Raji (cell line): ENCODE measurements around the gene TALDO1.

Experiments used
- POLR2A ChIP-seq: IDR thresholded peaks from 2 replicates; pipeline ENCODE4 v1.6.1; 2011; ENCODE audit warnings: low read depth, low read length, control low read depth; ENCODE audit not compliant: insufficient read depth

TALDO1 gene

DNA sequence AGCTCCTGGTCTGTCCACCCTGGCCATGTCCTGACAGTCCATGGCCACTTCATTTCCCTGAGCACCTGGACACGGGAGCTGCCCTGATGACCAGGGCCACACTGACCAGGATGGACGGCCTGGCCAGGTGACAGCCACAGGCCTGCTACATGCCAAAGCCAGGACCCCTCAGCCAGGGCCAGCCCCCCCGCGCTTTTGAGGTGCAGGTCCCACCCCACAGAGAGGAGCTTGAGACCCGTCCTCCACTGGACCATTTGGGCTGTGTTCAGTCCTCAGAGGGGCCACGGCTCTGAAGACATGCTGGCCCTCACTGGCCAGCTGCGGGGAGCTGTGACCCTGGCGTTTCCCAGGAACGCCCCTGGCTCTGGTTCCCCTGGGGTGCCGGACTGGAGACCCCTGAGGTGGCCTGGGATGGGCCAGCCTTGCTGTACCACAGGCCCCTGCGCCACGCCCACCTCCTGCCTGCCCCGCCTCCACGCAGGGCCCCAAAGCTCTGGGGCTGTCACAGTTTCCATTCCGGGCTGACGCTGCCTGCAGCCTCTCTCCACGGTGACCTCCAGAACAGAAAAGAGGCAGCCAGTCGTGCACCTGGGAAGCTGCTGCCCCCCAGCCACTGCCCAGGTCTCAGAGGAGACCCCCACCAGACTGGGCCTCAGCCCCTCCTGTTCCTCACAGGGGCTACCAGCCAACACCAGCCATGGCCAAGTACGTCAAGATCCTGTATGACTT is 23.1 kb upstream of the TALDO1 start:
- no peak for TF ChIP-seq POLR2A

DNA sequence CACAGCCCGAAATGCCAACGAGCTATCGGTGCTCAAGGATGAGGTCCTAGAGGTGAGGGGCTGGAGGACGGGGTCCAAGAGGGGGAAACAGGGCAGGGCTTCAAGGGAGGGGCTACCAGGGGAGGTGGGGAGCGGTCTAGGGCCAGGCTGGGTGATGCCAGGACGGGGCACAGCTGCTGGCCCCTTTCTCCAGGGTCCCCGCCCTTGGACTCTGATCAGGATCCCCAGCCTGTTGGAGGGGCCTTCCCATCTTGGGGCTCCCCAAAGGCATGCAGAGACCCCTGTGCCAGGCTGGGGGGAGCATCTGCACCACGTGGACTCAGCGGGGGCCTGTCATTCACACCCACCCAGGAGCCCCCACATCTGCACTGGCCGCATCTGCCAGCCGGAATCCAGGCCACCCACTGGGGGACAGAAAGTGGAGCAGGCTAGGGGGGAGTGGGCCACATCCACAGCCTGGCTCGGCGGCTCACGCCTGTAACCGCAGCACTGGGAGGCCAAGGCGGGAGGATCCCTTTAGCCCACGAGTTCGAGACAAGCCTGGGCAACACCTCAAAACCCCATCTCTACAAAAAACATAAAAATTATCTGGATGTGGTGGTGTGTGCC is 22.4 kb upstream of the TALDO1 start:
- no peak for TF ChIP-seq POLR2A

DNA sequence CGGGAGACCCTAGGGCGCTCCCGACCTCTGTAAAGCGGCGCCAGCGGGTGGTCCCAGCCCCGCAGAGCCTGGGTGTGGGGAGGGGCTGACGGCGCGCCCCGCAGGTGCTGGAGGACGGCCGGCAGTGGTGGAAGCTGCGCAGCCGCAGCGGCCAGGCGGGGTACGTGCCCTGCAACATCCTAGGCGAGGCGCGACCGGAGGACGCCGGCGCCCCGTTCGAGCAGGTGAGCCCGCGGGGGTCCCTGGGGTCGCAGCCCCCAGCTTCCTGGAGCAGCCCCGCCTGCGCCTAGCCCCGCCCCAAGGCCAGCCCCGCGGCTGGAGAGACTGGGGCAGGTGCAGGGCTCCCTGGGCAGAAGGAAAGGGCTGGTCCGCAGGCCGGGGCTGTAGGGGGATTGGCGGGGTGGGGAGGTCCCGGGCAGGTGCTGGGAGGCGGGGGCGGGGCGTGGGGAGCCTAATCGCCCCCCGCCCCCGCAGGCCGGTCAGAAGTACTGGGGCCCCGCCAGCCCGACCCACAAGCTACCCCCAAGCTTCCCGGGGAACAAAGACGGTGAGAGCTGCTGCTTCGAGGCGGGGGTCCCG is 21.6 kb upstream of the TALDO1 start:
- TF ChIP-seq POLR2A, result no peak

DNA sequence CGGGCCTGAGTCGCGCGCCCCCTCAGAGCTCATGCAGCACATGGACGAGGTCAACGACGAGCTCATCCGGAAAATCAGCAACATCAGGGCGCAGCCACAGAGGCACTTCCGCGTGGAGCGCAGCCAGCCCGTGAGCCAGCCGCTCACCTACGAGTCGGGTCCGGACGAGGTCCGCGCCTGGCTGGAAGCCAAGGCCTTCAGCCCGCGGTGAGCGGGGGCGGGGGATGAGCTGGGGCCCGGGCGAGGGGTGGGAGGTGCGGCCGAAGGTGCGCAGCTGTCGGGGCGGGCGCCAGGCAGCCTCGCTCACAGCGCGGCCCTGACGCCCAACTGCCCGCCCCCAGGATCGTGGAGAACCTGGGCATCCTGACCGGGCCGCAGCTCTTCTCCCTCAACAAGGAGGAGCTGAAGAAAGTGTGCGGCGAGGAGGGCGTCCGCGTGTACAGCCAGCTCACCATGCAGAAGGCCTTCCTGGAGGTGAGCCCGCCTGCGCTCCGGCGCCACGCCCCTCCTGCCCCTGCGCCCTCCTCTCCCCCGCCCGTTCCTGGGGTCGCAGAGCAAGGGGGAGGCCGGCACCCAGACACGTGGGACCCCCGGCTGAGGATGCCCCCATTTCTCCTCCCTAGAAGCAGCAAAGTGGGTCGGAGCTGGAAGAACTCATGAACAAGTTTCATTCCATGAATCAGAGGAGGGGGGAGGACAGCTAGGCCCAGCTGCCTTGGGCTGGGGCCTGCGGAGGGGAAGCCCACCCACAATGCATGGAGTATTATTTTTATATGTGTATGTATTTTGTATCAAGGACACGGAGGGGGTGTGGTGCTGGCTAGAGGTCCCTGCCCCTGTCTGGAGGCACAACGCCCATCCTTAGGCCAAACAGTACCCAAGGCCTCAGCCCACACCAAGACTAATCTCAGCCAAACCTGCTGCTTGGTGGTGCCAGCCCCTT is 20.7 kb upstream of the TALDO1 start:
- no peak for TF ChIP-seq POLR2A

DNA sequence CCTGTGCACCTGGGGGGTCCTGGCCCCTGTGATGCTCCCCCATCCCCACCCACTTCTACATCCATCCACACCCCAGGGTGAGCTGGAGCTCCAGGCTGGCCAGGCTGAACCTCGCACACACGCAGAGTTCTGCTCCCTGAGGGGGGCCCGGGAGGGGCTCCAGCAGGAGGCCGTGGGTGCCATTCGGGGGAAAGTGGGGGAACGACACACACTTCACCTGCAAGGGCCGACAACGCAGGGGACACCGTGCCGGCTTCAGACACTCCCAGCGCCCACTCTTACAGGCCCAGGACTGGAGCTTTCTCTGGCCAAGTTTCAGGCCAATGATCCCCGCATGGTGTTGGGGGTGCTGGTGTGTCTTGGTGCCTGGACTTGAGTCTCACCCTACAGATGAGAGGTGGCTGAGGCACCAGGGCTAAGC is 20.0 kb upstream of the TALDO1 start:
- TF ChIP-seq POLR2A, result no peak

DNA sequence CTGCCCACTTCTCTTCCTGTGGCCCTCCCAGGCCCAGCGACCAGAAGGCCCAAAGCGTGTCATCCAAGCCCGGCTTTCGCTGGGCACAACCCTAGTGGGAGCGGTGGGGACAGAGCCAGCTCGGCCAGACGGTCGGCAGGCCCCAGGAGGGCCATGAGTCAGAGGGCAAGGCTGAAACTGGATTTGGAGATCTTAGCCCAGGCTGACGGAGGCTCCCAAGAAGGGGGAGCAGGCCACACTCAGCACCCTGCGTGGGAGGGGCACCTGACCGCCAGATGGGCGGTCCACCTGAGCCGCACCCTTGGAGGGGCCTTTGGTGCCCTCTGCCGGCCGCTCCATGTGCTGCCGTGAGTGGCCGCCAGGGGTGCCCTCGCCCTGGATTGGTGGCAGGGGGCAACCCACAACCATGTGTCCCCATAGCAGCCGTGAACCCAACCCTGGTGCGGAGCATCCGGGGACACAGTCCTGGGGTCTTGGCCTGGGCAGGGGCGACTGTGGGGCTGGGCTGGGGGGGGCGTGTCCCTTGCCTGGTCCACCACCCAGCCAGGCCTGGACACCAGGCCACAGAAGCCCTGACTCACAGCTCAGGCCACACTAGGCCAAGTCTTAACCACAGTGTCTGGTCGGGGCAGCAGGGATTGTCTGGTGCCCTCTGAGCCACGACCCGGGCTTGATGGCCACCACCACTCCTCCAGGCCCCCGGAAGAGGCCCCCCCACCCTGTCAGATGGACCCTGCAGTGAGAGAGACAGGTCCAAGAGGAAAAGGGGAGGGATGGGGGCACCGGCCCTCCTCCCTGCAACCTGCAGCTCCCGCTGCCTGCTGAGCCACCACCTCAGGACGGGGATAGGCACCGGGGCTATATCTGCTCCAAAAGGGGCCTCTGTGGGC is 19.2 kb upstream of the TALDO1 start:
- TF ChIP-seq POLR2A, result 0 out of 2 replicates have a peak, but pooled peaks have one; percentile 18

DNA sequence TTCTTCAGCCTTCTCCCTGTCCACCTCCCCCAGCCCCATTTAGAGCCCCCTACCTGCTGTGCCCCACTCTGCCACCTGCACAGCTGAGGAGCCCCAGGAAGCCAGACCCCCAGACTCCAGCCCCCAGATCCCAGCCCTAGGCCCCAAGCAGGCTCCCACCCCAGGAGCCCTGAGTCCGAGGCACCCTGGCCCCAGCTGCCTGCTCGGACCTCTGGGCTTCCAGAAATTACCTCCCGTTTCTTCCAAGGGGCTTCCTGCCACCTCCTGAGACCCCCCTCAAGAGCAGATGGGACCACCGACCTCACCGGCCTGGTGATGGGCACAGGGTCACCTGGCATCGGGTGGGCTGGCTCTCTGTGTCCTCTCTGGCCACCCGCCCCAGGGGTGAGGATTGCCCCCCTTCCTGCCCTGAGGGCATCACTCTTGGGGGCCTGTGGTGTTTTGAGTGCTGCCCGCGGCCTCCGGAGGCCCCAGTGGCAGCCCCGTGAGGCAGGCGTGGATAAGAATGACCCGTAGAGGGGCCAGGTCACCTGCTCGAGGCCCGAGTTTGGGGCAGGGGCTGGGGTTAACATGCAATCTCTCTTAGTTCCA is 18.3 kb upstream of the TALDO1 start:
- no peak for TF ChIP-seq POLR2A

DNA sequence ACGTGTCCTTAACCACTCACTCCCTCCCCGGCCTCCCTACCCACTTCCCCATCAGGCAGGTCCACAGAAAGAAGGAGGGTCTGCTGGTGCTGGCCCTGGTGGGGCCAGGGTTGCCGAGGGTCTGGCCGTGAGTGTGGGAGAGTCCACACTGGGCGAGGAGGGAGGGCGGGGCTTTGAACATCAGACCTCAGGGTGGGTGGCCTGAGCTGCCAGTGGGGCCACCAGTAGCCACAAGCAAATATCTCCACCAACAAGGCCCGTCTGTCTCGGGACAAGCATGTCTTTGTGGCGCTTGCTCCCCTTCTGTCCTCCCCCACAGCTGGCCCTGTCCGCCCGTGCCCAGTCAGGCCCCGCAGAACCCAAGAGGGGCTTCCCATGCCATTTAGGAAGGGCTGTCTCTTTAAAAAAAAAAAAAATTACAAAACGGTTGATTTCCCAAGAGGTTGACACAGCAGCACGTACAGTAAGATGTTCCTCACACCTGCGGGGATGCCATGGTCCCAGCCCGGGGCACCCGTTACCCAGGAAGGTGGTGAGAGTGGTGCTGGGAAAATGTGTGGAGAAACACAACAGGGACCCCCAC is 17.7 kb upstream of the TALDO1 start:
- TF ChIP-seq POLR2A, result no peak

DNA sequence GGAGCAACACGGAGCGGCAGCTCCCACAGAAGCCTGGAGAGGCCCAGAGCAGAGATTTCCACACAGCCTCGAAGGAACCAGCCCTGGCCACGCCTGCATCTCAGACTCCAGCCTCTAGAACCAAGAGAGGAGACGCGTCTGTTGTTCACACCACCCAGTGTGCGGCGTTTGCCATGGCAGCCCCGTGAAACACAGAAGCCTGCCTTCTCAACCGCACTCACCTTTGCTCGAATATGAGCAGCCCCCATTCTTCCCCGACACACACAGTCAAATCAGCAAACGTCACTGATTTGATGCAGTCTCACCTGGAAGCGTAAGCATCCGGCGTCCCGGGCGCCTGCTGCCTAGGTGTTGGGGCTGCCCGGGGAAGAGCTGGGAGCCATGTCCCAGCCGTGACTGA is 14.2 kb upstream of the TALDO1 start:
- TF ChIP-seq POLR2A, result no peak

DNA sequence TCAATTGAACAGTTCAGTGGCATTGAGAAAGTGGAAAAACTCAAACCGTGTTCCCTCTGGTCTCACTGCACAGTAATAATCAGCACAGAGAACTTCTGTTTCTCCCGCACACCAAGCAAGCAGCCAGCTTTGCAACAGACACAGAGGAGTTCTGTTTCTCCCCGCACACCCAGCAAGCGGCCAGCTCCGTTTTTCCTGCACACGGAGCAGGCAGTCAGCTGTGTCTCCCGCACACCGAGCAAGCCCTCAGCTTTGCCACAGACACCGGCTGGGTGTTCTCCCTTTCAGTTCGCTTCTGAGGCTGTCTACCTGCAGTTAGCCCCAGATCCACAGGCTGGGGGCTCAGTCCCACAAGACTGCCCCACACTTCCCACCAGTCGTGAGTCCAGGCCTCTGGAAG is 9.9 kb upstream of the TALDO1 start:
- TF ChIP-seq POLR2A, result no peak

DNA sequence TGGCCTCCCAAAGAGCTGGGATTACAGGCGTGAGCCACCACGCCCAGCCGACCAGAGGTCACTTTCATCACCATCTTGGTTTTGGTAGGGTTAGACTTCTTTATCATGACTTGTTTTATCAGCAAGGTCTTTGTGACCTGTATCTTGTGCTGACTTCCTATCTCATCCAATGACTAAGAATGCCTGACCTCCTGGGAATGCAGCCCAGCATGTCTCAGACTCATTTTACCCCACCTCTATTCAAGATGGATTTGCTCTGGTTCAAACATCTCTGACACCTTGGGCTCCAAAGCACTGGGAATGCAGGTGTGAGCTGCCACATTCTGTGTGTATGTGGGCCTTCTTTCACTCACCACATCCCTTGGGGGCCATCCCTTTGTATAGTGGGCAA is 5.1 kb upstream of the TALDO1 start:
- TF ChIP-seq POLR2A, result no peak

DNA sequence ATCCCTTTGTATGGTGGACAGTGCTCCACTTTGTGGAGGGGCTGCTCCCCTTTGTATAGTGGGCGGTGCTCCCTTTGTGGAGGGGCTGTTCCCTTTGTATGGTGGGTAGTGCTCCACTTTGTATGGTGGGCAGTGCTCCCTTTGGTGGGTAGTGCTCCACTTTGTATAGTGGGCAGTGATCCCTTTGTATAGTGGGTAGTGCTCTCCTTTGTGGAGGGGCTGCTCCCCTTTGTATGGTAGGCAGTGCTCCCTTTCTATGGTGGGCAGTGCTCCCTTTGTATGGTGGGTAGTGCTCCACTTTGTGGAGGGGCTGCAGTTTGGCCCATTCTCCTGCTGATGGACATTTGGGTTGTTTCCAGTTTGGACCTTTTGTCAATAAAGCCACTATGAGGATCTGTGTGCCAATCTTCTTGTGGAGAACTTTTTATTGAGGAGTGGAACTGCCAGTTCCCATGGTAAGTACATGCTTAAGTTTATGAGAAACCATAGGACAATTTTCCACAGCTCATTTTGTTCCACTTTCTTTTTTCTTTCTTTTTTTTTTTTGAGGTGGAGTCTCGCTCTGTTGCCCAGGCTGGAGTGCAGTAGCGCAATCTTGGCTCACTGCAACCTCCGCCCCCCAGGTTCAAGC is 4.6 kb upstream of the TALDO1 start:
- no peak for TF ChIP-seq POLR2A

DNA sequence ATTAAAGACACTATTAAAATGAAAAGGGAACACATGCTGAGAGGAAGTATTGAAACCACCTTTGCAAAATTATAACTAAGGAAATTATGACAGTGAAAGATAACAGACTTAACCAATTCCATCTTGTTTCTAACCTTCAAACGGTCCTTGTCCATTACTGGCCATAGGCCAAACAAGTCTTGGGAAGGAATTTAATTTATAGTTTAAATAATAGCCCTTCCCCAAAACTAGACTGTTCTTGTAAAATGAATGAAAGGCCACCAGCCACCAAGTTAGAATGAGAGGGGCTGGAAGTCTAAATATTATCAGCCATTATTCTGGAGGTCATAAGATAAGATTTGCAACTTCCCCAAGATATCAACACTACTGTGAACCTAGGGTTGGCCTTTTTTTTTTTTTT is 1.8 kb upstream of the TALDO1 start:
- no peak for TF ChIP-seq POLR2A
